ENCODE measurements around the gene SIK3.
A peak's percentile ranks its signal among the peaks of the same experiment; 100 is the strongest.

Gene SIK3

GRCh38 chr11:116864531-116864930 is 233.7 kb downstream of the SIK3 start:
- DNase-seq (ENCODE audit: low read depth), result no peak

- DNase-seq (ENCODE audit: low read depth), result no peak
Measured at GRCh38 chr11:116862951-116863350, 235.3 kb downstream of the SIK3 start.

- no peak for DNase-seq (ENCODE audit: low read depth)
Measured at GRCh38 chr11:116862185-116862584, 236.0 kb downstream of the SIK3 start.

GRCh38 chr11:116861539-116861938 is 236.7 kb downstream of the SIK3 start:
- no peak for DNase-seq (ENCODE audit: low read depth)

- DNase-seq (ENCODE audit: low read depth), result no peak
Measured at GRCh38 chr11:116860303-116860702, 237.9 kb downstream of the SIK3 start.

GRCh38 chr11:116859175-116859574 is 239.1 kb downstream of the SIK3 start:
- DNase-seq (ENCODE audit: low read depth), result no peak

GRCh38 chr11:116857936-116858335 is 240.3 kb downstream of the SIK3 start:
- no peak for DNase-seq (ENCODE audit: low read depth)

- no peak for DNase-seq (ENCODE audit: low read depth)
Measured at GRCh38 chr11:116857316-116857715, 240.9 kb downstream of the SIK3 start.

- DNase-seq (ENCODE audit: low read depth), result no peak
Measured at GRCh38 chr11:116856423-116856822, 241.8 kb downstream of the SIK3 start.

GRCh38 chr11:116855413-116855812 is 242.8 kb downstream of the SIK3 start:
- DNase-seq (ENCODE audit: low read depth), result no peak

- peak; percentile 59 for DNase-seq (ENCODE audit: low read depth)
Measured at GRCh38 chr11:116853461-116854073, 244.7 kb downstream of the SIK3 start.

- DNase-seq (ENCODE audit: low read depth), result no peak
Measured at GRCh38 chr11:116852261-116853031, 245.8 kb downstream of the SIK3 start.

GRCh38 chr11:116851626-116852025 is 246.6 kb downstream of the SIK3 start:
- DNase-seq (ENCODE audit: low read depth), result peak; percentile 58

- no peak for DNase-seq (ENCODE audit: low read depth)
Measured at GRCh38 chr11:116849486-116849885, 248.7 kb downstream of the SIK3 start.

GRCh38 chr11:116849060-116849459 is 249.2 kb downstream of the SIK3 start:
- no peak for DNase-seq (ENCODE audit: low read depth)

GRCh38 chr11:116847612-116848011 is 250.6 kb downstream of the SIK3 start:
- DNase-seq (ENCODE audit: low read depth), result no peak

- DNase-seq (ENCODE audit: low read depth), result no peak
Measured at GRCh38 chr11:116844722-116845121, 253.5 kb downstream of the SIK3 start.

- no peak for DNase-seq (ENCODE audit: low read depth)
Measured at GRCh38 chr11:116843661-116844060, 254.6 kb downstream of the SIK3 start.

GRCh38 chr11:116842909-116843308 is 255.3 kb downstream of the SIK3 start:
- DNase-seq (ENCODE audit: low read depth), result no peak

GRCh38 chr11:116842117-116842516 is 256.1 kb downstream of the SIK3 start:
- no peak for DNase-seq (ENCODE audit: low read depth)

- no peak for DNase-seq (ENCODE audit: low read depth)
Measured at GRCh38 chr11:116840746-116841296, 257.4 kb downstream of the SIK3 start.

GRCh38 chr11:116840224-116840745 is 257.9 kb downstream of the SIK3 start:
- DNase-seq (ENCODE audit: low read depth), result no peak
